Lower leg skin (tissue), 4 donors: ENCODE measurements around the gene NISCH. TPM values are rescaled to one million over a fixed set of nuclear protein-coding genes. Genes with fewer than 3 reads are reported as not detected.

Experiments
- DNase-seq, 2 donors: peaks; one replicate each; pipeline ENCODE4 v3.0.0-alpha.2; 2019; ENCODE audit warnings: low spot score in 2 of 2
- H3K4me3 ChIP-seq: fragments of 200-600 bp; sonication (generic); 2 replicates; pipeline ENCODE4 v1.5.1; 2017; ENCODE audit warnings: mild to moderate bottlenecking, low read depth; ENCODE audit not compliant: poor library complexity, severe bottlenecking
- CTCF ChIP-seq, 3 donors: fragments of 450-650 bp; IDR thresholded peaks; one replicate each; pipeline ENCODE4 v1.5.1; 2016; ENCODE audit warnings: antibody characterized with exemption in 3 of 3, mild to moderate bottlenecking in 3 of 3, moderate library complexity in 2 of 3
- POLR2A ChIP-seq, 2 donors: fragments of 450-650 bp; IDR thresholded peaks; one replicate each; pipeline ENCODE4 v1.6.1; 2016 to 2017; ENCODE audit warnings: antibody characterized with exemption in 2 of 2, mild to moderate bottlenecking in 1 of 2, moderate library complexity in 1 of 2
- WGBS, 2 donors: methylation state at CpG; one replicate each; pipeline ENCODE4 v1.1.5; 2018; 5-methylcytosine and 5-hydroxymethylcytosine counted together
- intact Hi-C: fragments of 100-400 bp; cut with DNase I; formaldehyde crosslinking; loops from one replicate; pipeline ENCODE4 v1.15.0; 2023; ENCODE audit warnings: low total_unique reads
- total RNA-seq, 4 donors: library from RNA; depleted of rRNA; stranded (reverse); fragments of >200 nt; gene quantifications; one replicate each; pipeline ENCODE4 v1.1.0, GENCODE V29; 2016

The NISCH gene
- total RNA-seq, 4 donors from 2014 or later: 69.9 to 133 (median 85.9) TPM

- TF ChIP-seq POLR2A (IDR thresholded peaks at IDR 0.05) (no peak), CTCF (IDR thresholded peaks at IDR 0.05) (no peak)
- no peak overlapping the region for H3K4me3 ChIP-seq
- no peak for DNase-seq
- intact Hi-C loops: no loop called here
- WGBS, 2 donors: 69 to 81% methylated on average over 11 to 17 of the region's 17 CpGs
Measured at GRCh38 chr3:52512727-52513126, 57.3 kb downstream of the NISCH start.

- TF ChIP-seq POLR2A (IDR thresholded peaks at IDR 0.05): no peak
- no peak for TF ChIP-seq CTCF (IDR thresholded peaks at IDR 0.05)
- DNase-seq: no peak
- intact Hi-C loops: no loop called here
- 85 to 86% methylated on average over 4 to 7 of the region's 7 CpGs for WGBS, 2 donors
- no peak overlapping the region for H3K4me3 ChIP-seq
Measured at GRCh38 chr3:52513281-52513680, 57.9 kb downstream of the NISCH start.

GRCh38 chr3:52514576-52514975, 59.2 kb downstream of the NISCH start:
- TF ChIP-seq POLR2A (IDR thresholded peaks at IDR 0.05): no peak
- TF ChIP-seq CTCF (IDR thresholded peaks at IDR 0.05): no peak
- DNase-seq: no peak
- no peak overlapping the region for H3K4me3 ChIP-seq
- WGBS, 2 donors: 84 to 88% methylated on average over 8 to 11 of the region's 11 CpGs
- intact Hi-C loops: no loop called here

GRCh38 chr3:52515192-52515591, 59.8 kb downstream of the NISCH start:
- no peak for DNase-seq
- intact Hi-C loops: no loop called here
- 55 to 57% methylated on average over 6 of the region's 6 CpGs for whole genome bisulfite sequencing, 2 donors
- H3K4me3 ChIP-seq: no peak overlapping the region
- TF ChIP-seq CTCF (IDR thresholded peaks at IDR 0.05): no peak
- TF ChIP-seq POLR2A (IDR thresholded peaks at IDR 0.05): no peak

- no peak for TF ChIP-seq POLR2A (IDR thresholded peaks at IDR 0.05)
- TF ChIP-seq CTCF (IDR thresholded peaks at IDR 0.05): no peak
- DNase-seq: no peak
- intact Hi-C loops: no loop called here
- H3K4me3 ChIP-seq: no peak overlapping the region
- WGBS, 2 donors: 94 to 95% methylated on average over 15 to 17 of the region's 19 CpGs
Measured at GRCh38 chr3:52516509-52517195, 61.2 kb downstream of the NISCH start.
